Hypothalamus (tissue), 51 donors: ENCODE measurements around the gene C11orf42.

Experiments used
- DNase-seq, 51 donors: peaks; one replicate each; lab custom pipeline; 2025; lab: John Stamatoyannopoulos, UW

C11orf42 gene, protein sequence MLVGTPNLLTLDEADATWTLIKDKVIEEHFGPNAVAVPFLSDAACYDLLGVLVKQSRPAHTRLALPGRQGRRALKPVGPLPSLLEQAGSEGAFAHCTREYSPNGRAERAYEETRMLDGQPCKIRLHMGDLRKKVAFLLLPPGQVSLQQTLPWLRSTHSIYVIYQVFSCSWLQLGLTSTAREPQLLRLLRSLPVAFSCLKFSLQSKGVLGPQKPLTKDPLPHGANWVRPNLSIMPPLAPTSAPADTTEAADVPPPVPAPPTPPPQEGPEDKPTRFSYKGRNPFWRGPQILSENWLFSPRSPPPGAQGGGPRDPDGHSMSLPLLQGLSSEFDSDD

GRCh38 chr11:6205366-6205765 lies at the start of gene C11orf42:
C11orf42 (plus strand) TSS chr11:6205557; CDS start chr11:6205616, 59 bp downstream.
- DNase-seq: no peak

DNA sequence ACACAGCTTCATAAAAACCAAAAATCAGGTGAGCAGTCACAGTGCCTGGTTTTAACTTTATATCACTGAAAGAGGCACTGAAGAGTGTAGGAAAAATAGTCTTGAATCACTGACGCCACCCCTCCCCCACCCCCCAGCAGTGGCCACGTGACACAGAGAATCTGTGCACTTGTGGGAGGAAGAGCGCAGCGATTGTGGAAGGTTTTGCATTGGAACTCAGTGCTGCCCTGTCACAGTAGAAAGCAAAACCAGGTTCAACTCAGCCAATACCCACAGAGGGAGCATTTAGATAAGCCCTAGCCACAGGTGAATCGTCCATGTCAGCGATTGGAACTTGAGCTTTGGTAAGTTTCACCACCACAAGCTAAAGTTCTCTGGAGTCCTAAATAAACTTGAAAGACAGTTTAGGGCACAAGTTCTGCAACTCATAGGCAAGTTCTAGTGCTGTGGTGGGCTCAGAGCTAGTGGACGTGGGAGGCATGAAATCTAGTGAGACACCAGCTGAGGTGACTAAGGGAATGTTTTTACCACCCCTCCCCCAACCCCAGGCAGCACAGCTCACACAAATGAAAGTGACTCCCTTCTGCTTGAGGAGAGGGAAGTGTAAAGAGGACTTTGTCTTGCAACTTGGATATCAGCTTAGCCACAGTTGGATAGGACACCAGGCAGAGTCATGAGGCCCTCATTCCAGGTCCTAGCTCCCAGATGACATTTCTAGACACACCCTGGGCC lies 48.6 kb upstream of the C11orf42 start:
- DNase-seq: no peak

GRCh38 chr11:6170226-6170625 lies 35.1 kb upstream of the C11orf42 start, which contains the start of gene OR52B2:
OR52B2 (minus strand) TSS chr11:6170326; CDS start chr11:6170326, 0 bp downstream.
- no peak for DNase-seq

GRCh38 chr11:6175440-6175839 lies 29.9 kb upstream of the C11orf42 start:
- no peak for DNase-seq

DNA sequence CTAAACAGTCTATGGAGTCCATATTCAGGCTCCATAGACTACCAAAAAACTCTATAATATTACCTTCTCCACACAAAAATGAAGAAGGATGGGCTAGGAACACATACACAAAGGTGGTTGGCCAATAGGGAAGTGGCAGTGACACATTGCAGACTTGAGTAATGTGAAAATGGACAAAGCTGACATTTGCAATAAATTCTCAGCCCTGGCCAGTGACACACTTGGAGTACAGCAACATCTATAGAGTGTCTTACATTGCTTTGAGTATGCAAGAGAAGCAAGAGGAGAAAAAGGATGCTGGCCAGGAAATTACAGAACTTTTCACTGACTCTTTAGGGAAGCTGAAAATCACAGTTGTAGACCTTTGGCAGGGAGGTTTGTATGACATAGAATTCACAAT lies 13.6 kb upstream of the C11orf42 start:
- DNase-seq: no peak

DNA sequence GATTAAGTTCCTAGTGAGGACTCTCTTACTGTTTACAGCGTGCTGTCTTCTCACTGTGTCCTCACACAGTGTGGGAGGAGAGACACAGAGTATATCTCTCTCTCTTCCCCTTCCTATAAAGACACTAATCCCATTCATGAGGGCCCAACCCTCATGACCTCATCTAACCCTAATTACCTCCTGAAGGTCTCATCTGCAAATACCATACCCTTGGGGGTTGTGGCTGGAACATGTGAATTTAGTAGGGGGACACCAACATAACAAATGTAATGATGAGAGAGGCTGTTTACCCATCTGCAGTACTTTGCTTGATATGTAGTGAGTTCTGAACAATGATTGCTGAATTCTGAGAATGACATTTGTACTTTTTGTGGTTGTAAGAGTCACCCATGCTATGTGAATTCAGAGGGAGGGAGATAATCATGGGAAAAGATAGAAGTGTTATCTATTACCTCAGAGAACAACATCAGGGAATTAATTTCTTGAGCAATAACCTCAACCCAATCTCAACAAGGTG lies 11.2 kb upstream of the C11orf42 start:
- no peak for DNase-seq

GRCh38 chr11:6196396-6196795 lies 9.0 kb upstream of the C11orf42 start:
- no peak for DNase-seq

DNA sequence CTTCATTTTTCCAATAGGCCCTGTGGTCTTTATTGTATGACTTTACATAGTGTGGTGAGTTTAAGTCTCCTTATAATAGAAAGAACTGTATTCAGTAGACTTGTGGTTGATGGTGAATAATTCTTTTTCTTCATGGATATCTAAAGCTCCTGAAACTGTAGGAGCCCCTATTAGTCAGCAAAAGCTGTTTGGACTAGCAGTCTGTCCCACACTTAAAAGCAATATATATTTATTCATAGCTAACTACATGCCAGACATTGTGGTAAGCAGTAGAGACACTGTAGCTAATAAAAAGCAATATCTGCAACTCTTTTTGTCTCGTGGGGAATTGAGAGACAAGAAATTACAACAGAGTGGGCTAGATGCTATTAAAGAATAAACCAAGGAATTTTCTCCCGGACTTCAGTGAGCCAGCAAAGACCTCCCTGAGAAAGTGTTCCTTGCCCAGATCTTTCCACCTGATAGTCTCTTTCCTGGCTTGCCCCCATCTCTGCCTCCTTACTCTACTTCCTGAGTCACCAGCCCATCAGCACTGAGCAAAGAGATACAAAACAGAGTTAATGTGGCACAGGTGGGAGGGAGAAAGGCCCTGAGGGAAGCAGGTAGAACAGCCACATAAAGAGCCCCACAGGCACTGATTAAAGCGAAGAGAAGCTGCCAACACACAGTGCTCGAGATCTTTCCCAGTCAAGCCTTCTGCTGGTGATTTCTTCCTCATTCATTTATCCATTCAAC lies 7.7 kb upstream of the C11orf42 start:
- DNase-seq: peak in 2 of 51 donors; percentile 8 to 16

DNA sequence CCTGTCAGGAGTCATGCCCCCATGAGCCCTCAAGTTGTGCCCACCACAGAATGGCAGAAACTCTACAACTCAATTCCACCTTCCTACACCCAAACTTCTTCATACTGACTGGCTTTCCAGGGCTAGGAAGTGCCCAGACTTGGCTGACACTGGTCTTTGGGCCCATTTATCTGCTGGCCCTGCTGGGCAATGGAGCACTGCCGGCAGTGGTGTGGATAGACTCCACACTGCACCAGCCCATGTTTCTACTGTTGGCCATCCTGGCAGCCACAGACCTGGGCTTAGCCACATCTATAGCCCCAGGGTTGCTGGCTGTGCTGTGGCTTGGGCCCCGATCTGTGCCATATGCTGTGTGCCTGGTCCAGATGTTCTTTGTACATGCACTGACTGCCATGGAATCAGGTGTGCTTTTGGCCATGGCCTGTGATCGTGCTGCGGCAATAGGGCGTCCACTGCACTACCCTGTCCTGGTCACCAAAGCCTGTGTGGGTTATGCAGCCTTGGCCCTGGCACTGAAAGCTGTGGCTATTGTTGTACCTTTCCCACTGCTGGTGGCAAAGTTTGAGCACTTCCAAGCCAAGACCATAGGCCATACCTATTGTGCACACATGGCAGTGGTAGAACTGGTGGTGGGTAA lies 6.1 kb upstream of the C11orf42 start, which contains the start of gene OR52W1:
Gene OR52W1 (plus strand): TSS at position 51 of the 637 bp plus-strand sequence. CDS start 0 bp downstream, at position 51.
- DNase-seq: no peak

- DNase-seq: peak in 4 of 51 donors; percentile 1 to 14 (median 4)
These were observed 4.4 kb upstream of the C11orf42 start for GRCh38 chr11:6200975-6201374.

- DNase-seq: no peak
These were observed 3.9 kb upstream of the C11orf42 start for GRCh38 chr11:6201481-6201880.

- DNase-seq: no peak
These were observed 3.3 kb upstream of the C11orf42 start for GRCh38 chr11:6202041-6202440.

DNA sequence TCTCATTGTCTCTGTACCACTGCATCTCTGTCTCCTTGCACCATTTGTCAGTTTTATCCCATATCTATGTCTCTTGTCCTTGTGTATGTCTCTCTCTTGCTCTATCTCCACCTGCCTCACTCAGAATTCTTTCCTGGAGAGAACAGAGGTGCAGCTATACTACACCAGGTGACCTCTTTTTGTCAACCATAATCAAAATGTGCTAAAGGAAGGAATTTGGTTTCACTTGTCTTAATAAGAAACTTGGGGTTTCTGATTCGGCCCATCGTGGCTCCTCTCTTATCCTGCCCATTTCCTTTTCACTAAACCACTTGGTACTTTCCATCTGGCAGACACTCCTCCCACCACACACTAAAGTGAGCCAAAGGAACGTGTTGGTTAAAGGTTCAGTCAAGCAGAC lies 2.0 kb upstream of the C11orf42 start:
- DNase-seq: no peak

DNA sequence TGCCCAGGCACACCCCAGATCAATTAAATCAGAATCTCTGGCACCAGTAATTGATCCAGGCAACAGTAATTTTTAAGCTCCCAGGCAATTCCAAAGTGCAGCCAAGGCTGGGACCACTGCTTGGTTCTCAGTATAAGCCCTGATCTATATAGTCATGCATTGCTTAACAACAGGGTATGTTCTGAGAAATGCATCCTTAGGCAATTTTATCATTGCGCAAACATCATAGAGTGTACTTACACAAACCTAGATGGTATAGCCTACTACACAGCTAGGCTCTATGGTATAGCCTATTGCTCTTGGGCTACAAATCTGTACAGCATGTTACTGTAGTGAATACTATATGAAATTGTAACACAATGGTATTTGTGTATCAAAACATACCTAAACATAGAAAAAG lies 651 bp upstream of the C11orf42 start:
- peak in 1 of 51 donors; percentile 61 for DNase-seq

- DNase-seq: no peak
These were observed 1.3 kb downstream of the C11orf42 start for GRCh38 chr11:6206456-6207180.

DNA sequence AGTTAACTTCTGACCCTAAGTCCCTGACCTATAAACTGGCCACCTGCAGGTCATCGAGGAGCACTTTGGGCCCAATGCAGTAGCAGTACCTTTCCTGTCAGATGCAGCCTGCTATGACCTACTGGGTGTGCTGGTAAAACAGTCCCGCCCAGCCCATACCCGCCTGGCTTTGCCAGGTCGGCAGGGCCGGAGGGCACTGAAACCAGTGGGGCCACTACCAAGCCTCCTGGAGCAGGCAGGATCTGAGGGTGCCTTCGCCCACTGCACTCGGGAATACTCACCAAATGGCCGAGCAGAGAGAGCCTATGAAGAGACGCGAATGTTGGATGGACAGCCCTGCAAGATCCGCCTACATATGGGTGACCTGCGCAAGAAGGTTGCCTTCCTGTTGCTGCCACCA lies 4.4 kb downstream of the C11orf42 start:
- DNase-seq: no peak

GRCh38 chr11:6210274-6210955 lies 5.1 kb downstream of the C11orf42 start:
- DNase-seq: no peak

- no peak for DNase-seq
These were observed 9.2 kb downstream of the C11orf42 start for GRCh38 chr11:6214530-6214929.

DNA sequence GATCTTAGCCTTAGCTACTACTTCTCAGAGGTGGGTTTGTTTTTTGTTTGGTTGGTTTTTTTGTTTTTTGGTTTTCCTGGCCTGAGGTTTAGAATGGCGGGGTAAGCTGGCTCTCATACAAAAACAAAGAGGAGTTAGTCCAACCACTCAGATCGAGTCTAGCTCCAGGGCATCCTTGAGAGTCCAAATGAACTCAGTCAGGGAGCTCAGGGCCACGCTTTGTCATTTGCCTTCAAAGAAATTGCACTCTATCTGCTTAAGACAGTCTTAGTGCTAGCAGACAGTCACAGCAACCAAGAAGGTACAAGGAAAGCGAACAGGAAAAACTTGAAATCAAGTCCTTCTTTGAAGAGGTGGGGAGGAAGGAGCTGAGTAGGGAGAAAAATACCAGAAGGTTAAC lies 11.1 kb downstream of the C11orf42 start:
- DNase-seq: no peak
